H9 (cell line): ENCODE results near the gene DAAM1. TPM values are rescaled to one million over a fixed set of nuclear protein-coding genes. Genes with fewer than 3 reads are reported as not detected.

Experiments
- DNase-seq: peaks from one replicate; pipeline ENCODE4 v3.0.0-alpha.2; 2017
- H2AFZ ChIP-seq: one replicate; pipeline ENCODE4 v1.6.1; 2013; ENCODE audit warnings: mild to moderate bottlenecking, low read length, control low read depth, moderate library complexity
- H2AK5ac ChIP-seq: 2 replicates; pipeline ENCODE4 v1.6.1; 2013; ENCODE audit warnings: low read length, control low read depth, mixed read lengths; ENCODE audit not compliant: insufficient read length
- H2BK120ac ChIP-seq: one replicate; pipeline ENCODE4 v1.6.1; 2013; ENCODE audit warnings: low read depth, mild to moderate bottlenecking, low read length, control low read depth, inconsistent platforms; ENCODE audit not compliant: poor library complexity, severe bottlenecking
- H2BK12ac ChIP-seq: 2 replicates; pipeline ENCODE4 v1.6.1; 2013; ENCODE audit warnings: low read length, control low read depth, mixed read lengths, low read depth; ENCODE audit not compliant: insufficient read length
- H2BK15ac ChIP-seq: 2 replicates; pipeline ENCODE4 v1.6.1; 2013; ENCODE audit warnings: low read depth, low read length, control low read depth
- H2BK20ac ChIP-seq: one replicate; pipeline ENCODE4 v1.6.1; 2013; ENCODE audit warnings: low read depth, mild to moderate bottlenecking, low read length, control low read depth, inconsistent platforms; ENCODE audit not compliant: poor library complexity, severe bottlenecking
- H2BK5ac ChIP-seq: 2 replicates; pipeline ENCODE4 v1.6.1; 2013; ENCODE audit warnings: low read length, control low read depth, mixed read lengths; ENCODE audit not compliant: insufficient read length
- H3K14ac ChIP-seq: 2 replicates; pipeline ENCODE4 v1.6.1; 2013; ENCODE audit warnings: low read length, control low read depth; ENCODE audit not compliant: insufficient read depth
- H3K18ac ChIP-seq: 2 replicates; pipeline ENCODE4 v1.6.1; 2013; ENCODE audit warnings: low read depth, mild to moderate bottlenecking, mixed read lengths, low read length, control low read depth; ENCODE audit not compliant: insufficient read length
- H3K23ac ChIP-seq: 2 replicates; pipeline ENCODE4 v1.6.1; 2013; ENCODE audit warnings: low read length, control low read depth, mixed read lengths, low read depth; ENCODE audit not compliant: insufficient read length
- H3K23me2 ChIP-seq: 2 replicates; pipeline ENCODE4 v1.6.1; 2013; ENCODE audit warnings: low read depth, mild to moderate bottlenecking, mixed read lengths, low read length, control low read depth; ENCODE audit not compliant: insufficient read length, poor library complexity, severe bottlenecking
- H3K27ac ChIP-seq: 2 replicates; pipeline ENCODE4 v1.5.1; 2013; ENCODE audit warnings: low read length, control low read depth, mixed read lengths, low read depth; ENCODE audit not compliant: insufficient read length
- H3K27me3 ChIP-seq: 2 replicates; pipeline ENCODE4 v1.6.1; 2013; ENCODE audit warnings: low read length, control low read depth, inconsistent platforms; ENCODE audit not compliant: insufficient read depth
- H3K4ac ChIP-seq: 2 replicates; pipeline ENCODE4 v1.6.1; 2013; ENCODE audit warnings: low read depth, mild to moderate bottlenecking, control low read depth, inconsistent platforms, low read length, moderate library complexity
- H3K4me1 ChIP-seq: 2 replicates; pipeline ENCODE4 v1.6.1; 2013; ENCODE audit warnings: low read length, control low read depth, inconsistent platforms; ENCODE audit not compliant: insufficient read depth
- H3K4me2 ChIP-seq: 2 replicates; pipeline ENCODE4 v1.6.1; 2013; ENCODE audit warnings: low read length, control low read depth, mixed read lengths; ENCODE audit not compliant: insufficient read length, insufficient read depth
- H3K56ac ChIP-seq: 2 replicates; pipeline ENCODE4 v1.6.1; 2013; ENCODE audit warnings: low read depth, mild to moderate bottlenecking, mixed read lengths, low read length, control low read depth; ENCODE audit not compliant: insufficient read length
- H3K79me1 ChIP-seq: 2 replicates; pipeline ENCODE4 v1.6.1; 2013; ENCODE audit warnings: low read depth, mild to moderate bottlenecking, moderate library complexity, low read length, control low read depth, inconsistent platforms; ENCODE audit not compliant: insufficient read depth, poor library complexity, severe bottlenecking
- H3K79me2 ChIP-seq: 2 replicates; pipeline ENCODE4 v1.6.1; 2013; ENCODE audit warnings: low read length, control low read depth, inconsistent platforms; ENCODE audit not compliant: insufficient read depth
- H3K9ac ChIP-seq: 2 replicates; pipeline ENCODE4 v1.6.1; 2013; ENCODE audit warnings: low read length, control low read depth, mixed read lengths; ENCODE audit not compliant: insufficient read length; ENCODE audit errors: extremely low read depth
- H3K9me3 ChIP-seq: one replicate; pipeline ENCODE4 v1.6.1; 2013; ENCODE audit warnings: low read depth, low read length, inconsistent platforms; ENCODE audit not compliant: control insufficient read depth
- H3T11ph ChIP-seq: one replicate; pipeline ENCODE4 v1.6.1; 2013; ENCODE audit warnings: mild to moderate bottlenecking, low read length, control low read depth, inconsistent platforms
- H4K20me1 ChIP-seq: one replicate; pipeline ENCODE4 v1.6.1; 2013; ENCODE audit not compliant: control insufficient read depth, insufficient read length, insufficient read depth
- H4K5ac ChIP-seq: 2 replicates; pipeline ENCODE4 v1.6.1; 2013; ENCODE audit warnings: low read depth, mild to moderate bottlenecking, mixed read lengths, low read length, control low read depth; ENCODE audit not compliant: insufficient read length
- H4K8ac ChIP-seq: replicated peaks from 2 replicates; pipeline ENCODE4 v1.6.1; 2013; ENCODE audit warnings: low read length, control low read depth, mixed read lengths, low read depth; ENCODE audit not compliant: insufficient read length
- H4K91ac ChIP-seq: 2 replicates; pipeline ENCODE4 v1.6.1; 2013; ENCODE audit warnings: low read depth, mild to moderate bottlenecking, moderate library complexity, mixed read lengths, low read length, control low read depth; ENCODE audit not compliant: insufficient read length
- H3K27ac Mint-ChIP-seq, 3 experiments: 2 replicates in 2 of 3; 3 replicates in 1 of 3; pipeline ENCODE4 v1.8.0; 2020 to 2021; ENCODE audit warnings: mixed read lengths in 3 of 3, mild to moderate bottlenecking in 1 of 3, moderate library complexity in 1 of 3
- H3K27me3 Mint-ChIP-seq: 2 replicates; pipeline ENCODE4 v1.8.0; 2021; ENCODE audit warnings: low read depth, mild to moderate bottlenecking, moderate library complexity, mixed read lengths
- H3K36me3 Mint-ChIP-seq, 3 experiments: 2 replicates in 2 of 3; 3 replicates in 1 of 3; pipeline ENCODE4 v1.8.0; 2020 to 2021; ENCODE audit warnings: low read depth in 3 of 3, mixed read lengths in 3 of 3; ENCODE audit not compliant: insufficient read depth in 1 of 3
- H3K4me1 Mint-ChIP-seq, 2 experiments: 2 replicates each; pipeline ENCODE4 v1.8.0; 2020; ENCODE audit warnings: mixed read lengths in 2 of 2
- H3K4me3 Mint-ChIP-seq, 2 experiments: 2 replicates in 1 of 2; 3 replicates in 1 of 2; pipeline ENCODE4 v1.8.0; 2020 to 2021; ENCODE audit warnings: mild to moderate bottlenecking in 2 of 2, mixed read lengths in 2 of 2, moderate library complexity in 1 of 2
- H3K9me3 Mint-ChIP-seq, 2 experiments: 2 replicates in 1 of 2; 3 replicates in 1 of 2; pipeline ENCODE4 v1.8.0; 2020; ENCODE audit warnings: mild to moderate bottlenecking in 2 of 2, mixed read lengths in 2 of 2, moderate library complexity in 1 of 2
- WGBS: extraction: QIAGEN DNeasy Blood & Tissue Kit; methylation state at CpG from one replicate; pipeline ENCODE4 v1.1.7; 2013; ENCODE audit warnings: missing lambda C conversion rate, low lambda C conversion rate, mixed read lengths; ENCODE audit not compliant: insufficient read length; ENCODE audit errors: extremely low coverage; 5-methylcytosine and 5-hydroxymethylcytosine counted together
- total RNA-seq: library from RNA; stranded (reverse); gene quantifications from 2 replicates; pipeline ENCODE4 v1.2.1, GENCODE V29; 2021
- TF ChIP-seq, protein P1 (sequence below): fragments of 200-600 bp; sonication (generic); conservative IDR thresholded peaks from 3 replicates; pipeline ENCODE4 v1.8.0; 2021; ENCODE audit warnings: antibody characterized with exemption, mild to moderate bottlenecking

DAAM1 gene
- total RNA-seq, 1 experiment from 2014 or later, result 19.5 TPM

GRCh38 chr14:59333235-59333634 is 144.8 kb downstream of the DAAM1 start:
- H3K4me2 ChIP-seq, result no peak overlapping the region
- no peak overlapping the region for H3K27ac Mint-ChIP-seq

More at GRCh38 chr14:59333235-59333634, 144.8 kb downstream of the DAAM1 start:
- no peak for DNase-seq
- Histone ChIP-seq H3K23ac (no peak overlapping the region), H2BK15ac (no peak overlapping the region), H2AK5ac (no peak overlapping the region), H2BK12ac (no peak overlapping the region), H3K18ac (no peak overlapping the region), H3K79me2 (no peaks in the 10 kb centered on the region), H4K91ac (no peak overlapping the region), H3K9me3 (no peaks in the 10 kb centered on the region), H3K23me2 (no peaks in the 10 kb centered on the region), H2BK5ac (no peak overlapping the region), H4K5ac (no peak overlapping the region), H4K20me1 (no peaks in the 10 kb centered on the region), H3K9ac (no peak overlapping the region), H3K27me3 (no peaks in the 10 kb centered on the region), H3K14ac (no peak overlapping the region), H2BK120ac (no peak overlapping the region), H2AFZ (no peak overlapping the region), H3T11ph (no peak overlapping the region), H3K27ac (no peak overlapping the region), H2BK20ac (no peak overlapping the region), H3K79me1 (no peaks in the 10 kb centered on the region), H4K8ac (no peak overlapping the region), H3K56ac (no peak overlapping the region), H3K4ac (no peak overlapping the region), H3K4me1 (peaks cover 18% of the 10 kb centered on the region; the same call in 1 of the 2 replicates)
- Mint-ChIP-seq H3K4me3 (no peak overlapping the region), H3K4me1 (peaks cover 64 to 69% of the 10 kb centered on the region in 2 experiments), H3K9me3 (no peaks in the 10 kb centered on the region), H3K27me3 (no peaks in the 10 kb centered on the region), H3K36me3 (peaks cover 5 to 9% (median 6%) of the 10 kb centered on the region in 3 experiments; a peak in 5 of 7 replicates)
- TF ChIP-seq, protein P1, sequence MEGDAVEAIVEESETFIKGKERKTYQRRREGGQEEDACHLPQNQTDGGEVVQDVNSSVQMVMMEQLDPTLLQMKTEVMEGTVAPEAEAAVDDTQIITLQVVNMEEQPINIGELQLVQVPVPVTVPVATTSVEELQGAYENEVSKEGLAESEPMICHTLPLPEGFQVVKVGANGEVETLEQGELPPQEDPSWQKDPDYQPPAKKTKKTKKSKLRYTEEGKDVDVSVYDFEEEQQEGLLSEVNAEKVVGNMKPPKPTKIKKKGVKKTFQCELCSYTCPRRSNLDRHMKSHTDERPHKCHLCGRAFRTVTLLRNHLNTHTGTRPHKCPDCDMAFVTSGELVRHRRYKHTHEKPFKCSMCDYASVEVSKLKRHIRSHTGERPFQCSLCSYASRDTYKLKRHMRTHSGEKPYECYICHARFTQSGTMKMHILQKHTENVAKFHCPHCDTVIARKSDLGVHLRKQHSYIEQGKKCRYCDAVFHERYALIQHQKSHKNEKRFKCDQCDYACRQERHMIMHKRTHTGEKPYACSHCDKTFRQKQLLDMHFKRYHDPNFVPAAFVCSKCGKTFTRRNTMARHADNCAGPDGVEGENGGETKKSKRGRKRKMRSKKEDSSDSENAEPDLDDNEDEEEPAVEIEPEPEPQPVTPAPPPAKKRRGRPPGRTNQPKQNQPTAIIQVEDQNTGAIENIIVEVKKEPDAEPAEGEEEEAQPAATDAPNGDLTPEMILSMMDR, result no peak
- no CpG with 5 or more reads among the region's 2 CpGs for WGBS
